ENCODE results near the gene GNG13.

- no peak for TF ChIP-seq POLR2A (IDR thresholded peaks at IDR 0.05)
- no peak for TF ChIP-seq CTCF (IDR thresholded peaks at IDR 0.05)
Measured at GRCh38 chr16:781346-782010, 19.1 kb downstream of the GNG13 start.

Measured in body of pancreas (tissue), 4 donors.